B cell (primary cell): ENCODE results near the gene INPP4A. TPM values are rescaled to one million over a fixed set of nuclear protein-coding genes. Genes with fewer than 3 reads are reported as not detected.

Experiments
- ATAC-seq: fragments of 200-7000 bp; cut with Tn5 transposase; one replicate; pipeline ENCODE4 v1.10.0; 2021; ENCODE audit warnings: low read depth, mild to moderate bottlenecking, moderate number of reproducible peaks, moderate library complexity
- CTCF ChIA-PET: fragments of 350-600 bp; sonication (Branson Sonifier 250); formaldehyde crosslinking; loops from one replicate; lab custom pipeline; 2021; ENCODE audit warnings: antibody characterized with exemption, inconsistent platforms; lab: Charles Lee
- POLR2A ChIA-PET: fragments of 350-600 bp; sonication (Branson Sonifier 250); formaldehyde crosslinking; loops from one replicate; lab custom pipeline; 2021; ENCODE audit warnings: antibody characterized with exemption; lab: Charles Lee
- DNase-seq: peaks from one replicate; pipeline ENCODE4 v3.0.0; 2013
- H2AFZ ChIP-seq: 2 replicates; pipeline ENCODE4 v1.6.1; 2012; ENCODE audit warnings: mild to moderate bottlenecking, low read depth, low read length; ENCODE audit not compliant: insufficient read depth, poor library complexity, severe bottlenecking
- H3K27ac ChIP-seq, 2 donors: 1 replicate in 1 of 2; 2 replicates in 1 of 2; pipeline ENCODE4 v1.5.1; 2012 to 2013; ENCODE audit warnings: low read length in 2 of 2, mild to moderate bottlenecking in 2 of 2, moderate library complexity in 1 of 2
- H3K27me3 ChIP-seq, 4 experiments: fragments of 200-600 bp in 1 of 4; sonication (generic) in 1 of 4; replicated peaks in 1 of 4; 1 replicate in 2 of 4; 2 replicates in 2 of 4; pipeline versions ENCODE4 v1.6.1 to v1.7.0; 2013 to 2016; ENCODE audit warnings: low read length in 3 of 4, mild to moderate bottlenecking in 2 of 4, mixed read lengths in 1 of 4, moderate library complexity in 1 of 4; ENCODE audit not compliant: insufficient read depth in 4 of 4, control insufficient read depth in 3 of 4; ENCODE audit errors: control extremely low read depth in 1 of 4
- H3K36me3 ChIP-seq, 2 experiments: replicated peaks in 1 of 2; 1 replicate in 1 of 2; 2 replicates in 1 of 2; pipeline versions ENCODE4 v1.6.1 to v1.7.1; 2013; ENCODE audit warnings: low read length in 1 of 2; ENCODE audit not compliant: insufficient read depth in 2 of 2, control insufficient read depth in 1 of 2; ENCODE audit errors: control extremely low read depth in 1 of 2, extremely low read depth in 1 of 2
- H3K4me1 ChIP-seq, 2 donors: fragments of 200-600 bp in 1 of 2; sonication (generic) in 1 of 2; 1 replicate in 1 of 2; 2 replicates in 1 of 2; pipeline versions ENCODE4 v1.5.1 to v1.6.1; 2013 to 2017; ENCODE audit warnings: low read length in 2 of 2; ENCODE audit not compliant: control insufficient read depth in 2 of 2, insufficient read depth in 2 of 2
- H3K4me2 ChIP-seq: replicated peaks from 2 replicates; pipeline ENCODE3; 2012; ENCODE audit warnings: mild to moderate bottlenecking, low read depth, low read length; ENCODE audit not compliant: poor library complexity, severe bottlenecking
- H3K4me3 ChIP-seq, 5 experiments: fragments of 200-600 bp in 1 of 5; sonication (generic) in 1 of 5; 1 replicate in 3 of 5; 2 replicates in 2 of 5; pipeline versions ENCODE4 v1.5.1 to v1.7.0; 2011 to 2016; ENCODE audit warnings: low read length in 4 of 5, mild to moderate bottlenecking in 4 of 5, low read depth in 2 of 5, control low read depth in 1 of 5, moderate library complexity in 1 of 5; ENCODE audit not compliant: insufficient read depth in 1 of 5; ENCODE audit errors: control extremely low read depth in 1 of 5, extremely low read depth in 1 of 5
- H3K79me2 ChIP-seq: fragments of 200-600 bp; sonication (generic); one replicate; pipeline ENCODE4 v1.6.0; 2016; ENCODE audit warnings: low read length; ENCODE audit not compliant: control insufficient read depth, insufficient read depth
- H3K9ac ChIP-seq: fragments of 200-600 bp; sonication (generic); 2 replicates; pipeline ENCODE4 v1.6.1; 2017; ENCODE audit warnings: mild to moderate bottlenecking, low read length, moderate library complexity
- H3K9me3 ChIP-seq, 3 donors: one replicate each; pipeline versions ENCODE4 v1.6.1 to v1.7.1; 2013; ENCODE audit warnings: low read length in 2 of 3; ENCODE audit not compliant: control insufficient read depth in 2 of 3, insufficient read depth in 1 of 3; ENCODE audit errors: control extremely low read depth in 1 of 3
- H4K20me1 ChIP-seq: 2 replicates; pipeline ENCODE4 v1.6.0; 2012; ENCODE audit warnings: mild to moderate bottlenecking, low read length; ENCODE audit not compliant: insufficient read depth, control insufficient read depth, poor library complexity, severe bottlenecking
- H3K27ac Mint-ChIP-seq: one replicate; pipeline ENCODE4 v1.8.0; 2021; ENCODE audit warnings: mixed read lengths
- H3K27me3 Mint-ChIP-seq: one replicate; pipeline ENCODE4 v1.8.0; 2021; ENCODE audit warnings: mixed read lengths
- H3K4me1 Mint-ChIP-seq: one replicate; pipeline ENCODE4 v1.8.0; 2021; ENCODE audit warnings: mixed read lengths
- H3K4me3 Mint-ChIP-seq: one replicate; pipeline ENCODE4 v1.8.0; 2021; ENCODE audit warnings: mixed read lengths
- H3K9me3 Mint-ChIP-seq: one replicate; pipeline ENCODE4 v1.8.0; 2022; ENCODE audit warnings: mixed read lengths; ENCODE audit not compliant: insufficient read depth
- CTCF ChIP-seq: fragments of 200-600 bp; IDR thresholded peaks from one replicate; pipeline ENCODE4 v1.8.0; 2022; ENCODE audit warnings: antibody characterized with exemption, mild to moderate bottlenecking
- EZH2 ChIP-seq: IDR thresholded peaks from 2 replicates; pipeline ENCODE4 v1.6.1; 2012; ENCODE audit warnings: borderline replicate concordance, low read depth, mild to moderate bottlenecking, moderate library complexity, low read length; ENCODE audit not compliant: insufficient read depth, poor library complexity, severe bottlenecking
- WGBS: methylation state at CpG from one replicate; pipeline ENCODE4 v1.1.5; 2013; ENCODE audit warnings: missing lambda C conversion rate; ENCODE audit not compliant: insufficient coverage; 5-methylcytosine and 5-hydroxymethylcytosine counted together
- intact Hi-C: fragments of 100-400 bp; cut with micrococcal nuclease; formaldehyde crosslinking; loops from one replicate; pipeline ENCODE4 v1.10.0; 2022
- polyA plus RNA-seq: library from polyadenylated mRNA; depleted of rRNA; stranded (reverse); fragments of >200 nt; gene quantifications from 2 replicates; pipeline ENCODE4 v1.2.3, GENCODE V29; 2012
- total RNA-seq, 2 donors: library from RNA; stranded (reverse); fragments of 120-200 nt in 1 of 2; gene quantifications; 1 replicate in 1 of 2; 2 replicates in 1 of 2; pipeline versions ENCODE4 v1.2.3 to v1.2.4, GENCODE V29; 2013 to 2022

INPP4A gene
- total and polyA plus RNA-seq, 2 donors (not counting 1 experiment from before 2014, with no cell fraction given): 10.7 to 22.5 TPM

- Histone ChIP-seq H3K9me3 (no peaks in the 10 kb centered on the region), H2AFZ (no peak overlapping the region), H3K27me3 (no peaks in the 10 kb centered on the region), H3K36me3 (peaks cover 2 to 58% of the 10 kb centered on the region in 2 experiments), H3K9ac (no peak overlapping the region), H3K27ac (no peak overlapping the region), H3K4me1 (peaks cover 2 to 3% of the 10 kb centered on the region in 2 donors), H4K20me1 (no peaks in the 10 kb centered on the region), H3K4me2 (no peak overlapping the region), H3K4me3 (no peak overlapping the region), H3K79me2 (peaks cover 2% of the 10 kb centered on the region)
- Mint-ChIP-seq H3K4me1 (peaks cover 20% of the 10 kb centered on the region), H3K27ac (no peak overlapping the region), H3K9me3 (no peaks in the 10 kb centered on the region), H3K4me3 (no peak overlapping the region), H3K27me3 (no peaks in the 10 kb centered on the region)
- ChIA-PET POLR2A (no interaction called here), CTCF (no interaction called here)
- TF ChIP-seq CTCF: no peak
- no peak for TF ChIP-seq EZH2
- 94% methylated on average over 5 of the region's 5 CpGs for WGBS
- ATAC-seq: no peak
- no peak for DNase-seq
- intact Hi-C loops: no loop called here
These were observed 170.8 kb downstream of the INPP4A start for GRCh38 chr2:98615481-98615880.

GRCh38 chr2:98617149-98617548 lies 172.5 kb downstream of the INPP4A start:
- ChIA-PET CTCF (no interaction called here), POLR2A (no interaction called here)
- intact Hi-C loops: no loop called here
- Histone ChIP-seq H3K27me3 (no peaks in the 10 kb centered on the region), H2AFZ (no peak overlapping the region), H3K4me2 (no peak overlapping the region), H3K4me1 (no peaks in the 10 kb centered on the region), H4K20me1 (no peaks in the 10 kb centered on the region), H3K36me3 (peaks cover 2 to 46% of the 10 kb centered on the region in 2 experiments), H3K4me3 (no peak overlapping the region), H3K79me2 (no peaks in the 10 kb centered on the region), H3K9me3 (no peaks in the 10 kb centered on the region), H3K9ac (no peak overlapping the region), H3K27ac (no peak overlapping the region)
- no peaks in the 10 kb centered on the region for H3K27me3 Mint-ChIP-seq
- H3K4me3 Mint-ChIP-seq: no peak overlapping the region
- no peak overlapping the region for H3K27ac Mint-ChIP-seq
- TF ChIP-seq EZH2 (no peak), CTCF (no peak)
- no CpG with 5 or more reads among the region's 5 CpGs for WGBS
- no peaks in the 10 kb centered on the region for H3K9me3 Mint-ChIP-seq
- ATAC-seq: no peak
- H3K4me1 Mint-ChIP-seq: peaks cover 7% of the 10 kb centered on the region
- DNase-seq: no peak
